Karpas-422 (cell line): ENCODE results near the gene TOX2. TPM values are rescaled to one million over a fixed set of nuclear protein-coding genes. Genes with fewer than 3 reads are reported as not detected.
"Not testable (repeated sequence)": the region's sequence is repeated elsewhere in the genome, so short reads cannot be mapped to it uniquely, and the experiment has no call there.

Experiments used
- DNase-seq: peaks from one replicate; pipeline ENCODE4 v3.0.0-alpha.2; 2015
- H2AFZ ChIP-seq: fragments of 200-600 bp; sonication (generic); 2 replicates; pipeline ENCODE4 v1.6.1; 2014; ENCODE audit warnings: antibody characterized with exemption, low read length, mixed read lengths
- H3K27ac ChIP-seq: fragments of 200-600 bp; sonication (generic); 2 replicates; pipeline ENCODE4 v1.5.1; 2014; ENCODE audit warnings: mild to moderate bottlenecking, low read length, moderate library complexity
- H3K27me3 ChIP-seq: fragments of 200-600 bp; sonication (generic); 2 replicates; pipeline ENCODE4 v1.6.1; 2014; ENCODE audit warnings: low read length, mixed read lengths
- H3K36me3 ChIP-seq: fragments of 200-600 bp; sonication (generic); 2 replicates; pipeline ENCODE4 v1.6.1; 2014; ENCODE audit warnings: low read length, mixed read lengths; ENCODE audit not compliant: insufficient read depth
- H3K4me1 ChIP-seq: fragments of 200-600 bp; sonication (generic); 2 replicates; pipeline ENCODE4 v1.6.1; 2014; ENCODE audit warnings: mild to moderate bottlenecking, low read length, mixed read lengths
- H3K4me2 ChIP-seq: fragments of 200-600 bp; sonication (generic); 2 replicates; pipeline ENCODE4 v1.6.1; 2014; ENCODE audit warnings: low read length, low read depth, mild to moderate bottlenecking; ENCODE audit not compliant: poor library complexity, severe bottlenecking
- H3K4me3 ChIP-seq: fragments of 200-600 bp; sonication (generic); 2 replicates; pipeline ENCODE4 v1.5.1; 2014; ENCODE audit warnings: mild to moderate bottlenecking, antibody characterized with exemption, low read length, mixed read lengths
- H3K79me2 ChIP-seq: fragments of 200-600 bp; sonication (generic); 2 replicates; pipeline ENCODE4 v1.6.1; 2014; ENCODE audit warnings: mild to moderate bottlenecking, low read length, mixed read lengths
- H3K9ac ChIP-seq: fragments of 200-600 bp; sonication (generic); 2 replicates; pipeline ENCODE4 v1.6.0; 2014; ENCODE audit warnings: low read length
- H3K9me2 ChIP-seq: fragments of 200-600 bp; sonication (generic), shearing (Covaris generic); replicated peaks from 2 replicates; pipeline ENCODE4 v1.6.0; 2014; ENCODE audit warnings: mild to moderate bottlenecking, low read length, moderate library complexity; ENCODE audit not compliant: insufficient read depth
- H3K9me3 ChIP-seq: fragments of 300-700, 200-600 bp; sonication (generic); 2 replicates; pipeline ENCODE4 v1.6.1; 2014; ENCODE audit warnings: low read length, mixed read lengths
- H4K20me1 ChIP-seq: fragments of 200-600 bp; sonication (generic); 2 replicates; pipeline ENCODE4 v1.6.1; 2014; ENCODE audit warnings: mild to moderate bottlenecking, antibody characterized with exemption, low read length, low read depth; ENCODE audit not compliant: insufficient read depth
- total RNA-seq: library from RNA; depleted of rRNA; stranded (reverse); fragments of >200 nt; shearing (Covaris generic); gene quantifications from 2 replicates; pipeline ENCODE4 v1.2.3, GENCODE V29; 2014; ENCODE audit warnings: low replicate concordance

Gene TOX2
- total RNA-seq, 1 experiment from 2014 or later, result 42.9 TPM

DNA sequence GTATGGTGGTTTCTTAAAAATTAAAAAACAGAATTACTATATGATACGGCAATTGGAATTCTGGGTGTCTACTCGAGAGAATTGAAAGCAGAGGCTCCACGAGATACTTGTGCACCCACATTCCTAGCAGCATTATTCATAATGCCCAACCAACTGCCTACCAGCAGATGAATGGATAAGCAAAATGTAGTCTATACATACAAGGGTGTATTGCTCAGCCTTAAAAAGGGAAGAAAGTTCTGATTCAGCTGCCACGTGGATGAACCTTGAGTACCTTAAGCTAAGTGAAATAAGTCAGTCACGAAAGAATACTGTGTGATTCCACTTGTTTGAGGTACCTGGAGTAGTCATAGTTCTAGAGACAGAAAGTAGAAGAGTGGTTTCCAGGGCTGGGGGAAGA lies 130.1 kb downstream of the TOX2 start:
- Histone ChIP-seq H3K36me3 (peaks cover 12% of the 10 kb centered on the region; the same call in 1 of the 2 replicates), H3K79me2 (peaks cover 67% of the 10 kb centered on the region), H3K27ac (peak overlapping the region; percentile 42; the same call in 1 of the 2 replicates), H3K4me1 (peaks cover 21% of the 10 kb centered on the region)
- not testable (repeated sequence) for H2AFZ ChIP-seq, H3K9me3 ChIP-seq, H3K4me3 ChIP-seq, H3K9me2 ChIP-seq, H3K4me2 ChIP-seq, H4K20me1 ChIP-seq, DNase-seq, H3K9ac ChIP-seq, H3K27me3 ChIP-seq

DNA sequence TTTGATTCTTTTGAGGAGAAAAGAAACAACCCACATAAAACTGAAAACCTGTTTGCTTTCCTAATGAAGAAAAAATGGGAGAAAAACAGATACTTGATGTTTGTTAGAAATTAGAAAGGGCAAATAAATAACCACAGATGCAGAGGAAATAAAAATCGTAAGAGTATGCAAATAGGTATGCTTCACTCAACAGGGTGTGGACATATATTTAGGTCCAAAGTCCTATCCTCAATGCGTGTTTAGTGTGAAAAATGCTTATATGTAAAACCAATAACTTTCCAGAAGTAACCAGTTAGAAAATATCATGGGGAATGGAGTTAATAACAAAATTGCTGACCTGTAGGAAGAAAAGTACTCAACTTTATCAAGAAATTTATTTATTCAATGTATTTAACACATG lies 135.7 kb downstream of the TOX2 start:
- Histone ChIP-seq H3K9me3 (peaks cover 4% of the 10 kb centered on the region; the same call in 1 of the 2 replicates), H3K36me3 (peaks cover 62% of the 10 kb centered on the region), H3K27me3 (no peaks in the 10 kb centered on the region), H3K4me1 (peaks cover 60% of the 10 kb centered on the region), H3K79me2 (peaks cover 32% of the 10 kb centered on the region), H4K20me1 (no peaks in the 10 kb centered on the region), H3K27ac (no peak overlapping the region), H3K9me2 (no peaks in the 10 kb centered on the region), H2AFZ (no peak overlapping the region), H3K4me2 (no peak overlapping the region), H3K4me3 (no peak overlapping the region), H3K9ac (no peak overlapping the region)
- DNase-seq, result no peak

DNA sequence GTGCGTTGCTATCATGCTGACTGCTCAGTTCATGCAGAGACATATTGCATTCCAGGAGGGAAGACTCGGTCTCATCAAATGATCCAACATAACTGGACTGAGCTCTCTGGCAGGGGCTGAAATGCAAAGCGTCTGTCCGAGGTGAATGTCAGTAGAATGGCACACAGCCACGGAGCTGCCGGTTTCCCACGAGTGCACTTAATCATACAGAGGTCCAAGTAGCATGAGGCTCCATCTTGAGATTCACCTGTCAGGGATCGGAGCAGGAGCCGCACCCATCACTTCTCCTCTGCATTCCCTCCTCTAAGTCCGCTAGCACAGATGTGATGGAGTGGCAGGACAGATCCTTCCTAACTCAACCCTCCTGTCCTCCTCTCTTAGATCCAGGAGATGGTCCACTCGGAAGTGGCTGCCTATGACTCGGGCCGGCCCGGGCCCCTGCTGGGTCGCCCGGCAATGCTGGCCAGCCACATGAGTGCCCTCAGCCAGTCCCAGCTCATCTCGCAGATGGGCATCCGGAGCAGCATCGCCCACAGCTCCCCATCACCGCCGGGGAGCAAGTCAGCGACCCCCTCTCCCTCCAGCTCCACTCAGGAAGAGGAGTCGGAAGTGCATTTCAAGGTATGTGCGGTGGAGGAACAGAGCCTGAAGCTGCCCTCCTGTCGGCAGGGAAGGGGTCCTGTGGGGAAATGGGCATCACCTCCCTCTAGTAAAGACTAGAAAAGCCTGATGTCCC lies 136.4 kb downstream of the TOX2 start:
- H3K9me3 ChIP-seq, result peaks cover 7% of the 10 kb centered on the region; the same call in 1 of the 2 replicates
- H3K79me2 ChIP-seq, result peaks cover 25% of the 10 kb centered on the region
- H2AFZ ChIP-seq, result no peak overlapping the region
- H3K4me1 ChIP-seq, result peaks cover 53% of the 10 kb centered on the region
- H3K4me2 ChIP-seq, result no peak overlapping the region
- no peak overlapping the region for H3K4me3 ChIP-seq
- no peak overlapping the region for H3K27ac ChIP-seq
- no peak overlapping the region for H3K9ac ChIP-seq
- H3K9me2 ChIP-seq, result no peaks in the 10 kb centered on the region
- H4K20me1 ChIP-seq, result no peaks in the 10 kb centered on the region
- H3K36me3 ChIP-seq, result peaks cover 70% of the 10 kb centered on the region
- H3K27me3 ChIP-seq, result no peaks in the 10 kb centered on the region
- DNase-seq, result no peak

DNA sequence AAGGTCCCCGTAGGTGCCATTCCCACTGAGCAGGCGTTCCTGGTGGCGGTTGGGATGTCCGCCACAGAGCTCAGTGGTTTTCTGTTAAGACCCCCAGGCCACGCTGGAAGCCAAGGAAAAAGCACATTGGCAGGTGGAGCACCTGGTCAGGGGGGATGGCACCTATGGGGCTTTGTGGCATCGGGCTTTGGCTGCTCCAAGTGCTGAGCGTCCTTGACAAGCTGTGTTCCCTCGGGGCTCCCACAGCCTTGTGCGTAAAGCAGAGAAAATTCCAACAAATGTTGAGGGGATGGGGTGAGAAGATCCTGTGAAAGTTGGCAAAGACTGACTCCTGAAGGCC lies 137.0 kb downstream of the TOX2 start:
- H4K20me1 ChIP-seq, result no peaks in the 10 kb centered on the region
- DNase-seq, result no peak

DNA sequence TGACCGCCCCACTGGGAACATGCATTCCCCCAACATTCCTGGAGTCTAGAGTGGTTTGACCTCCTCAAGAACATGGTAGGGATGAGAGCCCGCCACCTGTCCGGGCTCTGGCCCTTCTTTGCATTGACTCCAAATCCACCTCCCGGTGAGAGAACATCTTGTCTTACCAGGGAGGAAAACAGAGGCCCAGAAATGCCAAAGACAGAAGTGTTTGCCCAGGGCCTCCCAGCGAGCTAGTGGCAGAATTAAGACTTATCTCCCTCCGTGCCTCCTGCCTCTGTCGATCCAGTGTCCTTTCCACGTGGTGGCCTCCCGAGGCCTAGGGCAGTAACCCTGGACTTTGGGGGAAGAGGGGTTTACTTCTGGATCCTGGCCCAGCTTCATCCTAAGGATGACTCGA lies 137.5 kb downstream of the TOX2 start:
- H3K9me3 ChIP-seq, result peaks cover 13% of the 10 kb centered on the region
- no peak overlapping the region for H3K4me2 ChIP-seq
- H3K4me3 ChIP-seq, result no peak overlapping the region
- H4K20me1 ChIP-seq, result no peaks in the 10 kb centered on the region
- H3K27ac ChIP-seq, result peak overlapping the region; percentile 24; the same call in 1 of the 2 replicates
- no peak for DNase-seq
- peaks cover 49% of the 10 kb centered on the region for H3K4me1 ChIP-seq
- H3K9ac ChIP-seq, result no peak overlapping the region
- peaks cover 80% of the 10 kb centered on the region for H3K36me3 ChIP-seq
- no peaks in the 10 kb centered on the region for H3K9me2 ChIP-seq
- no peak overlapping the region for H2AFZ ChIP-seq
- H3K79me2 ChIP-seq, result peaks cover 17% of the 10 kb centered on the region; the same call in 1 of the 2 replicates
- no peaks in the 10 kb centered on the region for H3K27me3 ChIP-seq

More for the DNA sequence above, 137.0 kb downstream of the TOX2 start:
- Histone ChIP-seq H3K4me3 (no peak overlapping the region), H2AFZ (no peak overlapping the region), H3K9me3 (peaks cover 9% of the 10 kb centered on the region; the same call in 1 of the 2 replicates), H3K9me2 (no peaks in the 10 kb centered on the region), H3K36me3 (peaks cover 75% of the 10 kb centered on the region), H3K27me3 (no peaks in the 10 kb centered on the region), H3K4me1 (peaks cover 51% of the 10 kb centered on the region), H3K27ac (no peak overlapping the region), H3K79me2 (peaks cover 22% of the 10 kb centered on the region; the same call in 1 of the 2 replicates), H3K9ac (no peak overlapping the region), H3K4me2 (no peak overlapping the region)

DNA sequence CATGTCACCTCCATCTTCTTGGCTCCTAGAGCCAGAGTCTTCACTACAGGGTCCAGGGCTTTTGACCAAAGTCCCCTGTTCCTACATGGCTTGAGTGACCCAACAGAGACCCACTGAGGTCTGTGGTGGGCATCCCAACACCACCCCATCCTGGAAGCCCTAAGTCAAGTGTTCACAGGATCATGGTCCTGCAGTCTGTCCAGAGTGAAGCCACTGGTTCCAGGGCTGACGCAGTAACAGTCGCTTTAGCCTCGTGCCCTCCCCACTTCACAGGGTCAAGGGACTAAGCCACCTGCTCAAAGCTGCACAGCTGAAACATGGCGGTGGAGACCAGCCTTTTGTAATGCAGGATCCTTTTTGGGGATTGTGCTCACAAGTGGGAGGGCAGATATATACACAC lies 138.4 kb downstream of the TOX2 start:
- H3K27me3 ChIP-seq, result no peaks in the 10 kb centered on the region
- no peak for DNase-seq

DNA sequence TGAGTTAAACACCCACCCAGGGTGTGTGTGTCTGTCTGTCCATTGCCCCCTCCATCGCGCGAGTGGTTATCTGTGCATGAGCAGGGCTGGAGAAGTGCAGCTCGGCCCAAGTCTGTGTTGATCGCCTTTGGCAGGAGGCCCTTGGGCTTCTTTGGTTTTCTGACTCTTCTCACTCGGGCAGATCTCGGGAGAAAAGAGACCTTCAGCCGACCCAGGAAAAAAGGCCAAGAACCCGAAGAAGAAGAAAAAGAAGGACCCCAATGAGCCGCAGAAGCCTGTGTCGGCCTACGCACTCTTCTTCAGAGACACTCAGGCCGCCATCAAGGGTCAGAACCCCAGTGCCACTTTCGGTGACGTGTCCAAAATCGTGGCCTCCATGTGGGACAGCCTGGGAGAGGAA lies 139.5 kb downstream of the TOX2 start:
- Histone ChIP-seq H3K4me2 (peak overlapping the region; percentile 41), H3K27ac (peak overlapping the region; percentile 54), H3K27me3 (no peaks in the 10 kb centered on the region), H3K4me1 (peaks cover 49% of the 10 kb centered on the region), H3K9ac (no peak overlapping the region), H2AFZ (no peak overlapping the region), H3K9me2 (no peaks in the 10 kb centered on the region), H4K20me1 (no peaks in the 10 kb centered on the region), H3K4me3 (no peak overlapping the region; the same call in 1 of the 2 replicates), H3K9me3 (peaks cover 19% of the 10 kb centered on the region), H3K79me2 (peaks cover 8% of the 10 kb centered on the region; the same call in 1 of the 2 replicates), H3K36me3 (peaks cover 96% of the 10 kb centered on the region)
- no peak for DNase-seq

More for the DNA sequence above, 138.4 kb downstream of the TOX2 start:
- H3K79me2 ChIP-seq, result peaks cover 16% of the 10 kb centered on the region; the same call in 1 of the 2 replicates
- peaks cover 19% of the 10 kb centered on the region for H3K9me3 ChIP-seq
- no peaks in the 10 kb centered on the region for H4K20me1 ChIP-seq
- H3K9me2 ChIP-seq, result no peaks in the 10 kb centered on the region
- peak overlapping the region; percentile 0; the same call in 1 of the 2 replicates for H3K27ac ChIP-seq
- no peak overlapping the region for H3K9ac ChIP-seq
- peak overlapping the region; percentile 5; the same call in 1 of the 2 replicates for H3K4me3 ChIP-seq
- H3K36me3 ChIP-seq, result peaks cover 89% of the 10 kb centered on the region
- peaks cover 49% of the 10 kb centered on the region for H3K4me1 ChIP-seq
- no peak overlapping the region for H2AFZ ChIP-seq
- peak overlapping the region; percentile 31 for H3K4me2 ChIP-seq

DNA sequence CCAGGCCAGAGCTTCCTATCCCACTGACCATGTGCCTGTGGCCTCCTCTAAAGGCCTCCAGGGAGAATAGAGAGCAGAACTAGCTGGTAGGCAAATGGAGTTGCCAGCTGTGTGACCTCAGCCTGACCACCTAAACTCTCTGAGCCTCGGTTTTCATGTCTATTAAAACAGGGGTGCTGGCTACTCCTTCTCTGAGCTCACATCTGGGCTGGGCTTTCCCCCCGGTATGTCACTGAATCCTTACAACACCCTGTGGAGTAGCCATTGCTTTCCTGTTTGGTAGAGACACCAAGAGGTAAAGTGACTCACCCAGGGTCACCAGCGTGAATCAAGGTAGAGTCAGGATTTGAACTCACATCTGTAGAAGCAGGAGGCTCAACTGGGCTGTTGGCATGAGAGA lies 140.2 kb downstream of the TOX2 start:
- H3K4me2 ChIP-seq, result no peak overlapping the region
- no peak for DNase-seq
- H3K9me3 ChIP-seq, result peaks cover 19% of the 10 kb centered on the region
- peaks cover 47% of the 10 kb centered on the region for H3K4me1 ChIP-seq
- H2AFZ ChIP-seq, result no peak overlapping the region
- 0 out of 2 replicates have a peak, but pooled peaks cover 8% of the 10 kb centered on the region for H3K79me2 ChIP-seq
- peaks cover 89% of the 10 kb centered on the region for H3K36me3 ChIP-seq
- peak overlapping the region; percentile 43; the same call in 1 of the 2 replicates for H3K27ac ChIP-seq
- H3K4me3 ChIP-seq, result no peak overlapping the region; the same call in 1 of the 2 replicates
- no peak overlapping the region for H3K9ac ChIP-seq
- no peaks in the 10 kb centered on the region for H4K20me1 ChIP-seq
- no peaks in the 10 kb centered on the region for H3K27me3 ChIP-seq
- H3K9me2 ChIP-seq, result no peaks in the 10 kb centered on the region
